ENCODE results near the gene PSD2.

DNA sequence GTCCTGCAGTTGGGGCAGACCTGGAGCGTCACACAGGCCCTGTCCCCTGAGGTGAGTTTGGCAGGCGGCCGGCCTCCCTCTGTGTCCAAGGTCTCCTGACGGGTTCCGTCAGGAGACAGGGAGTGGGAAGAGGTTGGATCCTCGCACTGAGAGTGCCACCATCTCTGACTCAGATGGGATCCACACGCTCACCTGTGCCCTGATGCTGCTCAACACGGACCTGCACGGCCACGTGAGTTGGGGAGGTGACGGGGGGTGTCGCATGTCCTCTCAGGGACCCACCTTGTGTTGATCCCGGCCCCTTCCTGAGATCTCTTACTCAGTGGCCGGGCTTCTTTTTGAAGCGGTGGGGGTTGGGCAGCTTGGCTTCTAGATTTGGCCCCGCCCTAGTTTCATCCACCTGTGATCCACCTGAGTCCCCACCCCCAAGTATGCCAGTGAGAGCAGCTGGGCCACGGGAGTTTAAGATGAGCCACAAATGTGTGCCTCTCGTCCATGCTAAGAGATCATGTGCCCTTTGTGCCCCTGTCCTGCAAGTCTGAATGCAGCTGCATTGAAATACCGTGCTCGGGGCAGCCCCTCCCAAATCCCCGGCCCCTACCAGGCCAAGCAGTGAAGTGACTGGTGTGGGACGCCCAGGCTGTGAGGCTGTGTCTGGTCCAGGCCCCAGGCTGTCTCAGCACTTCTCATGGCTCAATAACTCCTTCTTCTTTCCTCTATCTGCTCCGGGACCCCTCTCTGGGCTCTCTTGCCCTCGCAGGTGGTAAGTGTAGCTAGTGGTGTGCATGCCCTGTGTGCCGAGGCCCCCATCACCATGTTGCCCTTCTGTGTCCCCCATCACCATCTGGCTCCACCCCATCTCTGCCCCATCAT, 27.2 kb downstream of the PSD2 start:
- TF ChIP-seq, protein P1, sequence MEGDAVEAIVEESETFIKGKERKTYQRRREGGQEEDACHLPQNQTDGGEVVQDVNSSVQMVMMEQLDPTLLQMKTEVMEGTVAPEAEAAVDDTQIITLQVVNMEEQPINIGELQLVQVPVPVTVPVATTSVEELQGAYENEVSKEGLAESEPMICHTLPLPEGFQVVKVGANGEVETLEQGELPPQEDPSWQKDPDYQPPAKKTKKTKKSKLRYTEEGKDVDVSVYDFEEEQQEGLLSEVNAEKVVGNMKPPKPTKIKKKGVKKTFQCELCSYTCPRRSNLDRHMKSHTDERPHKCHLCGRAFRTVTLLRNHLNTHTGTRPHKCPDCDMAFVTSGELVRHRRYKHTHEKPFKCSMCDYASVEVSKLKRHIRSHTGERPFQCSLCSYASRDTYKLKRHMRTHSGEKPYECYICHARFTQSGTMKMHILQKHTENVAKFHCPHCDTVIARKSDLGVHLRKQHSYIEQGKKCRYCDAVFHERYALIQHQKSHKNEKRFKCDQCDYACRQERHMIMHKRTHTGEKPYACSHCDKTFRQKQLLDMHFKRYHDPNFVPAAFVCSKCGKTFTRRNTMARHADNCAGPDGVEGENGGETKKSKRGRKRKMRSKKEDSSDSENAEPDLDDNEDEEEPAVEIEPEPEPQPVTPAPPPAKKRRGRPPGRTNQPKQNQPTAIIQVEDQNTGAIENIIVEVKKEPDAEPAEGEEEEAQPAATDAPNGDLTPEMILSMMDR (IDR thresholded peaks at IDR 0.05) = no peak
- no peak for TF ChIP-seq POLR2A (IDR thresholded peaks at IDR 0.05)

All from heart left ventricle (tissue), 13 donors.